CD14-positive monocyte (primary cell): ENCODE measurements around the gene DPPA3. TPM values are rescaled to one million over a fixed set of nuclear protein-coding genes. Genes with fewer than 3 reads are reported as not detected.

ENCODE experiments used
- DNase-seq, 3 donors: peaks; one replicate each; pipeline ENCODE4 v3.0.0-alpha.2; 2011 to 2022
- H2AFZ ChIP-seq: 2 replicates; pipeline ENCODE4 v1.6.0; 2012; ENCODE audit warnings: mild to moderate bottlenecking, low read depth, low read length, inconsistent platforms; ENCODE audit not compliant: insufficient read depth, poor library complexity, severe bottlenecking
- H3K27ac ChIP-seq, 2 donors: 1 replicate in 1 of 2; 2 replicates in 1 of 2; pipeline ENCODE4 v1.5.1; 2012 to 2013; ENCODE audit warnings: low read length in 2 of 2, control low read depth in 1 of 2, inconsistent platforms in 1 of 2, low read depth in 1 of 2, mild to moderate bottlenecking in 1 of 2
- H3K27me3 ChIP-seq, 2 donors: one replicate each; pipeline versions ENCODE4 v1.6.0 to v1.6.1; 2011 to 2013; ENCODE audit warnings: low read length in 2 of 2; ENCODE audit not compliant: control insufficient read depth in 2 of 2, insufficient read depth in 2 of 2
- H3K36me3 ChIP-seq, 2 donors: replicated peaks in 1 of 2; 1 replicate in 1 of 2; 2 replicates in 1 of 2; pipeline versions ENCODE4 v1.5.1 to v1.6.1; 2012 to 2013; ENCODE audit warnings: low read length in 2 of 2, control low read depth in 1 of 2, inconsistent platforms in 1 of 2, mild to moderate bottlenecking in 1 of 2; ENCODE audit not compliant: insufficient read depth in 2 of 2, control insufficient read depth in 1 of 2
- H3K4me1 ChIP-seq, 2 donors: 1 replicate in 1 of 2; 2 replicates in 1 of 2; pipeline versions ENCODE4 v1.5.1 to v1.6.1; 2012 to 2013; ENCODE audit warnings: low read length in 2 of 2, control low read depth in 1 of 2, inconsistent platforms in 1 of 2, mild to moderate bottlenecking in 1 of 2, moderate library complexity in 1 of 2; ENCODE audit not compliant: insufficient read depth in 2 of 2, control insufficient read depth in 1 of 2
- H3K4me2 ChIP-seq: replicated peaks from 2 replicates; pipeline ENCODE3; 2012; ENCODE audit warnings: low read length, moderate library complexity, mild to moderate bottlenecking; ENCODE audit not compliant: poor library complexity, severe bottlenecking; ENCODE audit errors: extremely low read depth
- H3K4me3 ChIP-seq, 3 experiments: fragments of 200-600 bp in 1 of 3; sonication (generic) in 1 of 3; replicated peaks in 1 of 3; 1 replicate in 2 of 3; 2 replicates in 1 of 3; pipeline ENCODE4 v1.5.1; 2011 to 2013; ENCODE audit warnings: low read length in 3 of 3, mild to moderate bottlenecking in 3 of 3, control low read depth in 2 of 3, low read depth in 2 of 3, inconsistent platforms in 1 of 3, moderate library complexity in 1 of 3
- H3K79me2 ChIP-seq: 2 replicates; pipeline ENCODE4 v1.6.0; 2012; ENCODE audit warnings: mild to moderate bottlenecking, control low read depth, inconsistent platforms, low read length, moderate library complexity; ENCODE audit not compliant: insufficient read depth
- H3K9ac ChIP-seq: 2 replicates; pipeline ENCODE4 v1.6.0; 2017; ENCODE audit warnings: low read length, mild to moderate bottlenecking; ENCODE audit not compliant: insufficient read depth, poor library complexity, severe bottlenecking
- H3K9me3 ChIP-seq, 2 donors: replicated peaks in 1 of 2; 1 replicate in 1 of 2; 2 replicates in 1 of 2; pipeline versions ENCODE4 v1.5.1 to v1.6.1; 2012 to 2013; ENCODE audit warnings: low read length in 2 of 2, control low read depth in 1 of 2; ENCODE audit not compliant: control insufficient read depth in 1 of 2, insufficient read depth in 1 of 2
- H4K20me1 ChIP-seq: 2 replicates; pipeline ENCODE4 v1.6.0; 2012; ENCODE audit warnings: mild to moderate bottlenecking, low read length, control low read depth, moderate library complexity; ENCODE audit not compliant: insufficient read depth
- H3K27ac Mint-ChIP-seq, 7 donors: one replicate each; pipeline ENCODE4 v1.8.0; 2020; ENCODE audit warnings: mild to moderate bottlenecking in 7 of 7, mixed read lengths in 7 of 7, moderate library complexity in 6 of 7, inconsistent platforms in 2 of 7
- H3K27me3 Mint-ChIP-seq, 3 donors: one replicate each; pipeline ENCODE4 v1.8.0; 2021 to 2022; ENCODE audit warnings: low read depth in 3 of 3, mild to moderate bottlenecking in 3 of 3, mixed read lengths in 3 of 3, moderate library complexity in 3 of 3, inconsistent platforms in 1 of 3
- H3K36me3 Mint-ChIP-seq, 2 donors: one replicate each; pipeline ENCODE4 v1.8.0; 2020; ENCODE audit warnings: mixed read lengths in 2 of 2, inconsistent platforms in 1 of 2, mild to moderate bottlenecking in 1 of 2
- H3K4me1 Mint-ChIP-seq: one replicate; pipeline ENCODE4 v1.8.0; 2020; ENCODE audit warnings: mild to moderate bottlenecking, mixed read lengths
- H3K4me3 Mint-ChIP-seq, 2 donors: one replicate each; pipeline ENCODE4 v1.8.0; 2020; ENCODE audit warnings: mild to moderate bottlenecking in 2 of 2, mixed read lengths in 2 of 2, moderate library complexity in 1 of 2
- H3K9me3 Mint-ChIP-seq, 7 donors: one replicate each; pipeline ENCODE4 v1.8.0; 2020 to 2022; ENCODE audit warnings: mixed read lengths in 7 of 7, mild to moderate bottlenecking in 6 of 7, moderate library complexity in 6 of 7, inconsistent platforms in 2 of 7
- WGBS: methylation state at CpG from one replicate; pipeline ENCODE4 v1.1.5; 2013; ENCODE audit warnings: missing lambda C conversion rate; ENCODE audit not compliant: insufficient coverage; 5-methylcytosine and 5-hydroxymethylcytosine counted together
- intact Hi-C, 2 donors: fragments of 100-400 bp; cut with micrococcal nuclease; formaldehyde crosslinking; loops; one replicate each; pipeline versions ENCODE4 v1.15.0 to v1.15.1; 2023
- polyA plus RNA-seq, 3 donors: library from polyadenylated mRNA; depleted of rRNA in 1 of 3; unstranded in 2 of 3; stranded (reverse) in 1 of 3; fragments of 300-500 nt in 2 of 3; fragments of >200 nt in 1 of 3; fragmentation: Illumina TruSeq in 2 of 3; gene quantifications; 1 replicate in 2 of 3; 2 replicates in 1 of 3; pipeline ENCODE4 v1.2.3, GENCODE V29; 2012 to 2021
- TF ChIP-seq, protein P1 (sequence below): fragments of 200-600 bp; IDR thresholded peaks from one replicate; pipeline ENCODE4 v1.8.0; 2022; ENCODE audit warnings: antibody characterized with exemption, mild to moderate bottlenecking

DPPA3 gene
- polyA plus RNA-seq, 3 donors = not detected

DNA sequence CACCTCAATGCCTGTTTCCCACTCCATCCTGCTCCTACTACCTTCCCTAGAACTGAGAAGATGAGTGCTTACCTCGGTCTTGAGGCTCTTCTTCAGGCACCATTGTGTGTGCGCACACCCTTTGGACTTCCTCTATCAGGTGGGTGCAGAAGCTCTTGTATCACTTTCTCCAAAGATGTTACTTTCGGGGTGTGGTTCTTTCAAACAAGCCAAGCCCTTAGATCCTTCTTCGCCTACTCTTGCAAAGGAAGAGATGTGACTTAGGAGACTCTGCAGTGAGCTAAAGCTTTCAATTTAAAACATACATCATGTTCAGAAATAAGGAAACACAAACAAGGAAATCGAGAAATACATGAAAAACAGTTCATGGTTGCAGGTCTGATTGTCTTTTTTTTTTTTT lies 36.0 kb downstream of the DPPA3 start, which contains the start of gene CLEC4C:
Gene CLEC4C, minus strand, starts transcription at position 130 of the 400 bp plus-strand sequence. Its CDS starts 27 bp downstream, at position 103.
- Histone ChIP-seq H3K79me2 (no peaks in the 10 kb centered on the region), H3K36me3 (no peaks in the 10 kb centered on the region), H3K4me1 (peaks cover 7 to 27% of the 10 kb centered on the region in 2 donors), H3K27ac (no peak within 1 kb of the TSS), H3K9me3 (no peaks in the 10 kb centered on the region), H3K4me3 (no peak within 1 kb of the TSS), H2AFZ (peak within 1 kb of the TSS; percentile 31), H3K27me3 (no peaks in the 10 kb centered on the region), H3K9ac (no peak within 1 kb of the TSS), H4K20me1 (no peaks in the 10 kb centered on the region), H3K4me2 (no peak within 1 kb of the TSS)
- intact Hi-C loops = no loop called here
- Mint-ChIP-seq H3K27me3 (peaks cover 0 to 1% (median 0%) of the 10 kb centered on the region in 3 donors), H3K27ac (peak within 1 kb of the TSS; percentile 16 to 88 (median 72)), H3K9me3 (peaks cover 0 to 5% (median 3%) of the 10 kb centered on the region in 7 donors), H3K4me3 (peak within 1 kb of the TSS; percentile 34 to 52), H3K36me3 (no peaks in the 10 kb centered on the region), H3K4me1 (peaks cover 42% of the 10 kb centered on the region)
- peak in 2 of 3 donors; percentile 8 to 44 for DNase-seq
- TF ChIP-seq, protein P1, sequence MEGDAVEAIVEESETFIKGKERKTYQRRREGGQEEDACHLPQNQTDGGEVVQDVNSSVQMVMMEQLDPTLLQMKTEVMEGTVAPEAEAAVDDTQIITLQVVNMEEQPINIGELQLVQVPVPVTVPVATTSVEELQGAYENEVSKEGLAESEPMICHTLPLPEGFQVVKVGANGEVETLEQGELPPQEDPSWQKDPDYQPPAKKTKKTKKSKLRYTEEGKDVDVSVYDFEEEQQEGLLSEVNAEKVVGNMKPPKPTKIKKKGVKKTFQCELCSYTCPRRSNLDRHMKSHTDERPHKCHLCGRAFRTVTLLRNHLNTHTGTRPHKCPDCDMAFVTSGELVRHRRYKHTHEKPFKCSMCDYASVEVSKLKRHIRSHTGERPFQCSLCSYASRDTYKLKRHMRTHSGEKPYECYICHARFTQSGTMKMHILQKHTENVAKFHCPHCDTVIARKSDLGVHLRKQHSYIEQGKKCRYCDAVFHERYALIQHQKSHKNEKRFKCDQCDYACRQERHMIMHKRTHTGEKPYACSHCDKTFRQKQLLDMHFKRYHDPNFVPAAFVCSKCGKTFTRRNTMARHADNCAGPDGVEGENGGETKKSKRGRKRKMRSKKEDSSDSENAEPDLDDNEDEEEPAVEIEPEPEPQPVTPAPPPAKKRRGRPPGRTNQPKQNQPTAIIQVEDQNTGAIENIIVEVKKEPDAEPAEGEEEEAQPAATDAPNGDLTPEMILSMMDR = no peak
- WGBS = no CpG with 5 or more reads among the region's 5 CpGs

DNA sequence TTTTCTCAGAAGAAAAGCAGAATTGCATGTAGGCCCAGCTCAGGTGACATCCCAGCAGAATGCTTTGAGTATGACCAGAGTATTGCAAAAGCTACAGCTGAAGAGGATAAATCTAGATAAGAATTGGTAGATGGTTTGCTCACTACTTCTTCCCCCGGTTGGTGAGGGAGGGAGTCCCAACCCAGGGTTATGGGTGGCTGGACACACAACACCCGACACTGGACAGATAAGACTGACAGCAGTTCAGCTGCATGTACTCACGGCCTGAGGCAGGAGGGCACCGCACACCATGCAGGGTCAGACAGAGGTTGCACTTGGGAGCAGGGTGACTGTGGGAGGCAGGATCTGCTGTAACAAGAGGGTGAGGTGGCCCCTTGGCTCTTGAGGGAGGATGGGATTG lies 37.6 kb downstream of the DPPA3 start:
- TF ChIP-seq, protein P1 = no peak
- Histone ChIP-seq H3K79me2 (no peaks in the 10 kb centered on the region), H3K27me3 (no peaks in the 10 kb centered on the region), H3K4me1 (peaks cover 21 to 41% of the 10 kb centered on the region in 2 donors), H3K9me3 (no peaks in the 10 kb centered on the region), H2AFZ (no peak overlapping the region), H3K4me2 (no peak overlapping the region), H4K20me1 (no peaks in the 10 kb centered on the region), H3K9ac (no peak overlapping the region), H3K4me3 (no peak overlapping the region), H3K27ac (no peak overlapping the region), H3K36me3 (no peaks in the 10 kb centered on the region)
- peaks cover 56% of the 10 kb centered on the region for H3K4me1 Mint-ChIP-seq
- no peak overlapping the region for H3K4me3 Mint-ChIP-seq
- peaks cover 0 to 2% (median 1%) of the 10 kb centered on the region in 3 donors for H3K27me3 Mint-ChIP-seq
- DNase-seq = no peak
- no peaks in the 10 kb centered on the region for H3K36me3 Mint-ChIP-seq
- WGBS = 66% methylated on average over 4 of the region's 4 CpGs
- peak overlapping the region in 3 of 7 donors; percentile 7 to 55 (median 38) for H3K27ac Mint-ChIP-seq
- intact Hi-C loops = no loop called here
- H3K9me3 Mint-ChIP-seq = peaks cover 0 to 5% (median 0%) of the 10 kb centered on the region in 7 donors
